Left kidney (tissue), 2 donors: ENCODE data around the gene RBM15. TPM values are rescaled to one million over a fixed set of nuclear protein-coding genes. Genes with fewer than 3 reads are reported as not detected.

ENCODE experiments used
- DNase-seq: peaks from one replicate; pipeline ENCODE4 v3.0.0-alpha.2; 2013
- polyA plus RNA-seq: library from polyadenylated mRNA; unstranded; fragments of 120-200 nt; gene quantifications from one replicate; pipeline ENCODE4 v1.2.1, GENCODE V29; 2013; ENCODE audit not compliant: insufficient read length

Gene RBM15
- polyA plus RNA-seq, 1 donor = 13.8 TPM

- no peak for DNase-seq
Observed at GRCh38 chr1:110347182-110347893, 8.2 kb downstream of the RBM15 start.

GRCh38 chr1:110348050-110348449, 8.9 kb downstream of the RBM15 start:
- DNase-seq = no peak

GRCh38 chr1:110348771-110349170, 9.6 kb downstream of the RBM15 start:
- no peak for DNase-seq

GRCh38 chr1:110350360-110350759, 11.2 kb downstream of the RBM15 start:
- no peak for DNase-seq

- DNase-seq = no peak
Observed at GRCh38 chr1:110355321-110355720, 16.1 kb downstream of the RBM15 start.

GRCh38 chr1:110356379-110356778, 17.2 kb downstream of the RBM15 start:
- no peak for DNase-seq

GRCh38 chr1:110360431-110360830, 21.3 kb downstream of the RBM15 start:
- DNase-seq = no peak

- DNase-seq = no peak
Observed at GRCh38 chr1:110361856-110362255, 22.7 kb downstream of the RBM15 start.

- DNase-seq = no peak
Observed at GRCh38 chr1:110364221-110364620, 25.0 kb downstream of the RBM15 start.

- DNase-seq = no peak
Observed at GRCh38 chr1:110370827-110371226, 31.6 kb downstream of the RBM15 start.

- DNase-seq = no peak
Observed at GRCh38 chr1:110375490-110375889, 36.3 kb downstream of the RBM15 start.

GRCh38 chr1:110380672-110381283, 41.6 kb downstream of the RBM15 start:
- no peak for DNase-seq

GRCh38 chr1:110383251-110383990, 44.2 kb downstream of the RBM15 start:
- DNase-seq = no peak

GRCh38 chr1:110384581-110385321, 45.6 kb downstream of the RBM15 start:
- DNase-seq = no peak

- no peak for DNase-seq
Observed at GRCh38 chr1:110385369-110385768, 46.2 kb downstream of the RBM15 start.

- DNase-seq = no peak
Observed at GRCh38 chr1:110387048-110387754, 48.0 kb downstream of the RBM15 start.

GRCh38 chr1:110390096-110390495, 50.9 kb downstream of the RBM15 start:
- no peak for DNase-seq

GRCh38 chr1:110390692-110391245, 51.6 kb downstream of the RBM15 start, which contains the start of gene SLC16A4:
TSS of gene SLC16A4 (minus strand) at chr1:110391026. CDS start at chr1:110389323, 1,703 bp downstream.
- no peak for DNase-seq

GRCh38 chr1:110393286-110393685, 54.1 kb downstream of the RBM15 start:
- no peak for DNase-seq

- DNase-seq = no peak
Observed at GRCh38 chr1:110393691-110394492, 54.7 kb downstream of the RBM15 start.

- DNase-seq = no peak
Observed at GRCh38 chr1:110394493-110394820, 55.3 kb downstream of the RBM15 start.
